OCI-LY1 (cell line): Measurements from ENCODE around the gene P4HA2.

Source experiments
- EZH2 ChIP-seq: fragments of 200-600 bp; sonication (generic), shearing (Covaris generic); IDR thresholded peaks from 2 replicates; pipeline ENCODE4 v1.8.0; 2017; ENCODE audit warnings: borderline replicate concordance, mixed run types, mild to moderate bottlenecking, antibody characterized with exemption, low read length, moderate library complexity, mixed read lengths
- TF ChIP-seq, protein P1 (sequence below): fragments of 200-600 bp; sonication (generic), shearing (Covaris generic); IDR thresholded peaks from 2 replicates; pipeline ENCODE4 v1.5.1; 2017; ENCODE audit warnings: mild to moderate bottlenecking, antibody characterized with exemption, low read length, moderate library complexity, mixed read lengths

DNA sequence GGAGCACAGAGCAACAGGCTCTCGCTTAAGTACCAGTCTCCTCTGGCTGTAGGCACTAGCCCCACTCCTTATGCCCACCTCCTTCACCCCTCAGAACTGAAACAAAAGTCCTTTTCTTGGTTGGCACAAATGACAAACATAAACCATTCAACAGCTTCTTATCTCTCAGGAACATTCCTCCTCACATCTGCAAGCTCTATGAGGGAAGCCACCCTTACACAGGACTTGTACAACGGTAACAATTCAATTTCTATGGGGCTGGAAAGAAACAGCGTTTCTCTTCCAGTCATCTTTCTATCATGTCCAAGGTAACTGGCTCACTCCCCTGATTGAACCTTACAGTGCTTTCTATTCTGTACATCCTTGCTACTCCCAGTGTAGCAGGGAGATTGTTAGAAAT, 80.0 kb downstream of the P4HA2 start:
- TF ChIP-seq, protein P1, sequence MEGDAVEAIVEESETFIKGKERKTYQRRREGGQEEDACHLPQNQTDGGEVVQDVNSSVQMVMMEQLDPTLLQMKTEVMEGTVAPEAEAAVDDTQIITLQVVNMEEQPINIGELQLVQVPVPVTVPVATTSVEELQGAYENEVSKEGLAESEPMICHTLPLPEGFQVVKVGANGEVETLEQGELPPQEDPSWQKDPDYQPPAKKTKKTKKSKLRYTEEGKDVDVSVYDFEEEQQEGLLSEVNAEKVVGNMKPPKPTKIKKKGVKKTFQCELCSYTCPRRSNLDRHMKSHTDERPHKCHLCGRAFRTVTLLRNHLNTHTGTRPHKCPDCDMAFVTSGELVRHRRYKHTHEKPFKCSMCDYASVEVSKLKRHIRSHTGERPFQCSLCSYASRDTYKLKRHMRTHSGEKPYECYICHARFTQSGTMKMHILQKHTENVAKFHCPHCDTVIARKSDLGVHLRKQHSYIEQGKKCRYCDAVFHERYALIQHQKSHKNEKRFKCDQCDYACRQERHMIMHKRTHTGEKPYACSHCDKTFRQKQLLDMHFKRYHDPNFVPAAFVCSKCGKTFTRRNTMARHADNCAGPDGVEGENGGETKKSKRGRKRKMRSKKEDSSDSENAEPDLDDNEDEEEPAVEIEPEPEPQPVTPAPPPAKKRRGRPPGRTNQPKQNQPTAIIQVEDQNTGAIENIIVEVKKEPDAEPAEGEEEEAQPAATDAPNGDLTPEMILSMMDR, result no peak
- no peak for TF ChIP-seq EZH2
